ENCODE results near the gene OR52A5.

OR52A5 gene

GRCh38 chr11:5115339-5115738 is 22.8 kb downstream of the OR52A5 start:
- DNase-seq: no peak

GRCh38 chr11:5107285-5107684 is 30.9 kb downstream of the OR52A5 start:
- DNase-seq: no peak

GRCh38 chr11:5103066-5103465 is 35.1 kb downstream of the OR52A5 start:
- no peak for DNase-seq

GRCh38 chr11:5102246-5102645 is 35.9 kb downstream of the OR52A5 start:
- DNase-seq: no peak

GRCh38 chr11:5096011-5096410 is 42.1 kb downstream of the OR52A5 start:
- DNase-seq: no peak

- no peak for DNase-seq
These were observed 45.2 kb downstream of the OR52A5 start for GRCh38 chr11:5092821-5093585.

GRCh38 chr11:5090668-5091067 is 47.5 kb downstream of the OR52A5 start:
- no peak for DNase-seq

- no peak for DNase-seq
These were observed 49.6 kb downstream of the OR52A5 start for GRCh38 chr11:5088556-5088955.

- no peak for DNase-seq
These were observed 54.6 kb downstream of the OR52A5 start for GRCh38 chr11:5083602-5084001.

GRCh38 chr11:5081405-5081804 is 56.8 kb downstream of the OR52A5 start:
- DNase-seq: no peak

All from stimulated activated CD4-positive, alpha-beta T cell treated with anti-CD3 and anti-CD28 coated beads, Interleukin-2, amount 100 ng/mL, for 48 hours (primary cell).